Activated CD4-positive, alpha-beta T cell treated with anti-CD3 and anti-CD28 coated beads for 36 hours (primary cell): ENCODE measurements around the gene BCAS1. TPM values are rescaled to one million over a fixed set of nuclear protein-coding genes. Genes with fewer than 3 reads are reported as not detected.
A peak's percentile ranks its signal among the peaks of the same experiment; 100 is the strongest.

Experiments
- ATAC-seq: fragments of 200-7000 bp; cut with Tn5 transposase; one replicate; pipeline ENCODE4 v1.10.0; 2021; ENCODE audit warnings: mild to moderate bottlenecking, moderate library complexity
- CTCF ChIA-PET: fragments of 350-600 bp; sonication (Branson Sonifier 250); formaldehyde crosslinking; loops from one replicate; lab custom pipeline; 2021; ENCODE audit warnings: antibody characterized with exemption; lab: Charles Lee
- POLR2A ChIA-PET: fragments of 350-600 bp; sonication (Branson Sonifier 250); formaldehyde crosslinking; loops from one replicate; lab custom pipeline; 2021; ENCODE audit warnings: antibody characterized with exemption, inconsistent platforms; lab: Charles Lee
- DNase-seq: peaks from one replicate; pipeline ENCODE4 v3.0.0-alpha.2; 2020
- H3K27ac Mint-ChIP-seq: one replicate; pipeline ENCODE4 v1.8.0; 2021; ENCODE audit warnings: mixed read lengths
- H3K27me3 Mint-ChIP-seq: one replicate; pipeline ENCODE4 v1.8.0; 2021; ENCODE audit warnings: mixed read lengths
- H3K36me3 Mint-ChIP-seq: one replicate; pipeline ENCODE4 v1.8.0; 2021; ENCODE audit warnings: low read depth, mixed read lengths
- H3K4me1 Mint-ChIP-seq: one replicate; pipeline ENCODE4 v1.8.0; 2021; ENCODE audit warnings: mixed read lengths
- H3K4me3 Mint-ChIP-seq: one replicate; pipeline ENCODE4 v1.8.0; 2021; ENCODE audit warnings: mild to moderate bottlenecking, moderate library complexity, mixed read lengths
- H3K9me3 Mint-ChIP-seq: one replicate; pipeline ENCODE4 v1.8.0; 2021; ENCODE audit warnings: low read depth, mixed read lengths
- intact Hi-C, 2 experiments: fragments of 100-400 bp; cut with DNase I in 1 of 2; cut with micrococcal nuclease in 1 of 2; formaldehyde crosslinking; loops; one replicate each; pipeline versions ENCODE4 v1.14.2 to v1.15.1; 2022 to 2024; cut with DNase I, micrococcal nuclease
- total RNA-seq, 2 experiments: library from RNA; stranded (reverse); gene quantifications; one replicate each; pipeline ENCODE4 v1.2.3, GENCODE V29; 2021

BCAS1 gene
- total RNA-seq, 2 experiments from 2014 or later: 0.09 to 0.14 TPM

GRCh38 chr20:53931597-53931996 is 138.8 kb downstream of the BCAS1 start:
- ATAC-seq (no peak), DNase-seq (no peak)
- CTCF ChIA-PET: interaction anchor here (1.6 to 2.9 kb wide), 3 partner anchors 8 to 16 kb away, joined by 7 to 11 read pairs (median 7); no protein-coding TSS in a partner anchor
- no peak overlapping the region for H3K27ac Mint-ChIP-seq
- H3K4me3 Mint-ChIP-seq: no peak overlapping the region
- no peaks in the 10 kb centered on the region for H3K27me3 Mint-ChIP-seq
- POLR2A ChIA-PET: no interaction called here
- intact Hi-C loops: loop anchor here in 1 of 2 experiments (1.0 kb wide), 1 partner anchor 13 kb away; no protein-coding TSS in a partner anchor
- no peaks in the 10 kb centered on the region for H3K36me3 Mint-ChIP-seq
- H3K4me1 Mint-ChIP-seq: peaks cover 47% of the 10 kb centered on the region
- H3K9me3 Mint-ChIP-seq: no peaks in the 10 kb centered on the region

GRCh38 chr20:53930651-53931504 is 139.5 kb downstream of the BCAS1 start:
- H3K27ac Mint-ChIP-seq: no peak overlapping the region

GRCh38 chr20:53929974-53930650 is 140.3 kb downstream of the BCAS1 start:
- H3K36me3 Mint-ChIP-seq: no peaks in the 10 kb centered on the region
- DNase-seq (no peak), ATAC-seq (peak; percentile 18)
- CTCF ChIA-PET: interaction anchor here (0.6 to 2.9 kb wide), 7 partner anchors 10 to 350 kb away, joined by 3 to 7 read pairs (median 5); no protein-coding TSS in a partner anchor
- peaks cover 47% of the 10 kb centered on the region for H3K4me1 Mint-ChIP-seq
- H3K4me3 Mint-ChIP-seq: no peak overlapping the region
- POLR2A ChIA-PET: interaction anchor here (0.5 kb wide), 1 partner anchor 175 kb away, joined by 3 read pairs; no protein-coding TSS in a partner anchor
- peak overlapping the region; percentile 40 for H3K27ac Mint-ChIP-seq
- H3K27me3 Mint-ChIP-seq: no peaks in the 10 kb centered on the region
- H3K9me3 Mint-ChIP-seq: no peaks in the 10 kb centered on the region
- intact Hi-C loops: no loop called here

More at GRCh38 chr20:53930651-53931504, 139.5 kb downstream of the BCAS1 start:
- no peaks in the 10 kb centered on the region for H3K9me3 Mint-ChIP-seq
- DNase-seq (no peak), ATAC-seq (no peak)
- CTCF ChIA-PET: interaction anchor here (0.7 to 2.9 kb wide), 5 partner anchors 9 to 16 kb away, joined by 5 to 11 read pairs (median 7); no protein-coding TSS in a partner anchor
- H3K4me1 Mint-ChIP-seq: peaks cover 51% of the 10 kb centered on the region
- H3K27me3 Mint-ChIP-seq: no peaks in the 10 kb centered on the region
- H3K4me3 Mint-ChIP-seq: no peak overlapping the region
- no peaks in the 10 kb centered on the region for H3K36me3 Mint-ChIP-seq
- intact Hi-C loops: loop anchor here in 1 of 2 experiments (1.0 kb wide), 1 partner anchor 13 kb away; no protein-coding TSS in a partner anchor
- POLR2A ChIA-PET: no interaction called here

DNA sequence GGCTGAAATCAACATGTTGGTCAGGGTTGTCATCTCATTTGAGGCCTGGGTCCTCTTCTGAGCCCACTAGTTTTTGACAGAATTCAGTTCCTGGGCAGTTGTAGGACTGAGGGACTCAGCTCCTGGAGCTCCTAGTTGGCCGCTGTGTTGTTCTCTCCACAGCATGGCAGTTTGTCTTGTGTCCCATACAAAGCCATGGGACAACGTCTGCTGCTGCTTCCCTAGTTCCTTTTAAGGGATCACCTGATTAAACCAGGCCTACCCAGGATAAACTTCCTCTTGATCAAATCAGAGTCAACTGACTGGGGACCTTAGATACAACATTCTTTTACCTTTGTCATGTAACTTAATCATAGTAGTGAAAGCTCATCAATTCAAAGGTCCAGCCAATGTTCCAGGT is 141.0 kb downstream of the BCAS1 start:
- intact Hi-C loops: no loop called here
- POLR2A ChIA-PET: no interaction called here
- CTCF ChIA-PET: interaction anchor here (0.6 to 2.9 kb wide), 4 partner anchors 10 to 350 kb away, joined by 3 to 7 read pairs (median 3); no protein-coding TSS in a partner anchor
- no peak overlapping the region for H3K4me3 Mint-ChIP-seq
- no peaks in the 10 kb centered on the region for H3K9me3 Mint-ChIP-seq
- H3K36me3 Mint-ChIP-seq: no peaks in the 10 kb centered on the region
- DNase-seq (no peak), ATAC-seq (no peak)
- H3K27me3 Mint-ChIP-seq: no peaks in the 10 kb centered on the region
- H3K27ac Mint-ChIP-seq: no peak overlapping the region
- H3K4me1 Mint-ChIP-seq: peaks cover 40% of the 10 kb centered on the region

- no peak overlapping the region for H3K27ac Mint-ChIP-seq
- H3K9me3 Mint-ChIP-seq: no peaks in the 10 kb centered on the region
- no peaks in the 10 kb centered on the region for H3K36me3 Mint-ChIP-seq
- intact Hi-C loops: no loop called here
- POLR2A ChIA-PET: no interaction called here
- CTCF ChIA-PET: no interaction called here
- DNase-seq (no peak), ATAC-seq (no peak)
- no peak overlapping the region for H3K4me3 Mint-ChIP-seq
- no peaks in the 10 kb centered on the region for H3K27me3 Mint-ChIP-seq
- peaks cover 30% of the 10 kb centered on the region for H3K4me1 Mint-ChIP-seq
These were observed 142.4 kb downstream of the BCAS1 start for GRCh38 chr20:53927990-53928389.

DNA sequence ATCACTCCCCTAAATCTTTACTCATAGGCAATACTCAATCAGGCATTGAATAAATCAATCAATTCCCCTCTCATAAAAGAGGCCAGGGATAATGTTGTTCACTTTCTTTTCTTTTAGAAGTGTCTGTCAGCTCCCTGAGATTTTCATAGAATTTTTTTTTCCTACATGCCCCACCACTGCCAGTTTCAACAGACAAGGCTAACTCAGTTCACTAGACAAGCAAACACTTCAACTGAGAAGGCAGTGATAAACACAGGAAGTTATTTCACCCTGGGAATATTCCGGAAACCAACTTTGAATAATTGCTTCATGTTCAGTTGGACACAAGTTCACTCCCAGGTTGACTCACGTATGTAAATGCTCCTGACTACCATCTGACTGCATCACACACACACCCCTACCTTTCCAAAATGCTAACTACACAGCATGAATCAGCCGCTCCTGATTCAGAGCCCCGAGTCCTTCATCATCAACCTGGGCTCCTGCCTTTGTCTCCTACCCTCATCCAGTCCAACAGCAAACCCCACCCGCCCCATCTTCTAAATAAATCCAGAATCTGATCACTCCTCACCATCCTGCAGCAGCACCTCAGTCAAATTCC is 143.9 kb downstream of the BCAS1 start:
- CTCF ChIA-PET: interaction anchor here (0.6 to 3.1 kb wide), 7 partner anchors 8 to 348 kb away, joined by 3 to 12 read pairs (median 4); no protein-coding TSS in a partner anchor

GRCh38 chr20:53925651-53926401 is 144.6 kb downstream of the BCAS1 start:
- intact Hi-C loops: no loop called here
- H3K27me3 Mint-ChIP-seq: no peaks in the 10 kb centered on the region
- H3K4me1 Mint-ChIP-seq: peaks cover 29% of the 10 kb centered on the region
- H3K27ac Mint-ChIP-seq: peak overlapping the region; percentile 61
- DNase-seq (no peak), ATAC-seq (no peak)
- H3K9me3 Mint-ChIP-seq: no peaks in the 10 kb centered on the region
- POLR2A ChIA-PET: no interaction called here
- no peaks in the 10 kb centered on the region for H3K36me3 Mint-ChIP-seq
- CTCF ChIA-PET: interaction anchor here (0.6 to 3.1 kb wide), 5 partner anchors 8 to 348 kb away, joined by 3 to 12 read pairs (median 5); no protein-coding TSS in a partner anchor
- H3K4me3 Mint-ChIP-seq: no peak overlapping the region

More for the DNA sequence above, 143.9 kb downstream of the BCAS1 start:
- DNase-seq (peak; percentile 66), ATAC-seq (peak; percentile 99)
- intact Hi-C loops: no loop called here
- Mint-ChIP-seq H3K27ac (peak overlapping the region; percentile 61), H3K4me1 (peaks cover 32% of the 10 kb centered on the region), H3K9me3 (no peaks in the 10 kb centered on the region), H3K4me3 (no peak overlapping the region), H3K36me3 (no peaks in the 10 kb centered on the region), H3K27me3 (no peaks in the 10 kb centered on the region)
- POLR2A ChIA-PET: no interaction called here

DNA sequence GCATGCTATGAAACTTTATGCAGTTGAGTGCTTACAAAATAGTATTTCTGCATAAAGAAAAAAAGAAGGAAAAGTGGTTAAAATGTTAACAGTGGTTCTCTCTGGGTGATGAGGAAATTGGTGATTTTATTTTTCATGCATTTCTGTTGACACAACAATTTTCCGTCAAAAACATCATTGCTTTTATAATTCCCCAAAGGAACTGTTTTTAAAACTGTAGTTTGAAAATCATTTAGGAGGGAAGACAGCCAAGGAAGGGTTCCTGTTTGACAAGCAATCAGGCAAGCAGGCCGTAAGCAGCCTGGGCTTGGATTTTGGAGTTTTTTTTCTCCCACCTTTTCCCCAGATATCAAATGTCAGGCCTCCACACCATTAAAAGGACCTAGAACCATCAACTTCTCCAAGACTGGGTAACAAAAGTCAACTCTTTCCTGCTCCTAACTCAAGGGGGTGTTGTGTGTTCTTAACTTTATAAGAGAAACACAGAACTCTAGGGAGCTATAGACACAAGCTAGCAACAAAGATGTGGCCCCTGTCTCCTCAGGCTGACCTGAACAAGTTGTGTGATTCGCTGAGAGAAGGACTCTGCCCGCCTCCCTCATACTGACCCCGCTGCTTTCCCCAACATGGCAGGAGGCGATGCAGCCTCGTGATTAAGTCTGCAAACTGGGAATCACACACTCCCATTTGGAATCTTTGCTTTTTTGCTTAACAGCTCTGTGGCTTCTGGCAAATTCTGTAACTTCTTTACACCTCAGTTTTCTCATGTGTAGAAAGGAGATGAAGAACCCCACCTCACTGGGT is 146.6 kb downstream of the BCAS1 start:
- POLR2A ChIA-PET: interaction anchor here (0.7 kb wide), 1 partner anchor 93 kb away, joined by 3 read pairs; no protein-coding TSS in a partner anchor
- Mint-ChIP-seq H3K9me3 (no peaks in the 10 kb centered on the region), H3K4me3 (no peak overlapping the region), H3K4me1 (peaks cover 20% of the 10 kb centered on the region), H3K27me3 (no peaks in the 10 kb centered on the region), H3K27ac (no peak overlapping the region), H3K36me3 (no peaks in the 10 kb centered on the region)
- CTCF ChIA-PET: interaction anchor here (0.9 to 2.2 kb wide), 2 partner anchors 8 to 347 kb away, joined by 3 to 12 read pairs; no protein-coding TSS in a partner anchor
- ATAC-seq (no peak), DNase-seq (no peak)
- intact Hi-C loops: no loop called here

DNA sequence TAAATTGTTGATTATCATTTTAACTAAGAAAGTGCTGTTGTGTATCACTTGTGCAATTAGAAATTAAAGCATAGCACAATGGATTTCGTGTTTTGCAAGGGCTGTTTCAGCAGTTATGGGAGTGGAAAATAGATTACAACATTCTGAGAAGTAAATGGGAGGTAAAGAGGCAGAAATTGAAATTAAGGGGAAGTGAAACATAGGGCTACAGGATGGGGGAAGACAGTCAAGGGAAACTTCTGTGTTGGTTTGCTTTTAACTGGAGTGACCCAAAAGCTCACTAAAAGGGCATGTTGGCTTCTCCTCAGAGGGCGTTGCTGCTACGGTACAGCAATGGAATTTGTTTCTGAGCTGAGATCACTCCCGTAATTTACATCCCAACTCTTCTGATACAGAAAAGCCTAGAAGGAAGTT is 147.5 kb downstream of the BCAS1 start:
- no peak overlapping the region for H3K27ac Mint-ChIP-seq
- no peak for ATAC-seq
- H3K9me3 Mint-ChIP-seq: no peaks in the 10 kb centered on the region
- DNase-seq: no peak
- ChIA-PET POLR2A (no interaction called here), CTCF (no interaction called here)
- intact Hi-C loops: no loop called here
- no peaks in the 10 kb centered on the region for H3K27me3 Mint-ChIP-seq
- peaks cover 22% of the 10 kb centered on the region for H3K4me1 Mint-ChIP-seq
- H3K36me3 Mint-ChIP-seq: no peaks in the 10 kb centered on the region
- H3K4me3 Mint-ChIP-seq: no peak overlapping the region

GRCh38 chr20:53921443-53921973 is 148.9 kb downstream of the BCAS1 start:
- ChIA-PET CTCF (no interaction called here), POLR2A (no interaction called here)
- H3K9me3 Mint-ChIP-seq: no peaks in the 10 kb centered on the region
- DNase-seq (no peak), ATAC-seq (no peak)
- H3K36me3 Mint-ChIP-seq: no peaks in the 10 kb centered on the region
- intact Hi-C loops: no loop called here
- H3K4me3 Mint-ChIP-seq: no peak overlapping the region
- H3K4me1 Mint-ChIP-seq: peaks cover 29% of the 10 kb centered on the region
- no peak overlapping the region for H3K27ac Mint-ChIP-seq
- H3K27me3 Mint-ChIP-seq: no peaks in the 10 kb centered on the region
